KMS-11 (cell line): ENCODE data around the gene AK5.
"Not testable (repeated sequence)": the region's sequence is repeated elsewhere in the genome, so short reads cannot be mapped to it uniquely, and the experiment has no call there.

Experiments used
- H2AFZ ChIP-seq: fragments of 200-600 bp; sonication (generic); 2 replicates; pipeline ENCODE4 v1.6.1; 2016; ENCODE audit warnings: antibody characterized with exemption, mixed run types, low read depth
- H3K27ac ChIP-seq: fragments of 200-600 bp; sonication (generic); 2 replicates; pipeline ENCODE4 v1.6.1; 2016; ENCODE audit warnings: mild to moderate bottlenecking, mixed run types
- H3K27me3 ChIP-seq: fragments of 200-600 bp; sonication (generic); 2 replicates; pipeline ENCODE4 v1.6.1; 2017; ENCODE audit warnings: mild to moderate bottlenecking, low read depth, mixed run types, moderate library complexity; ENCODE audit not compliant: insufficient read depth
- H3K36me3 ChIP-seq: fragments of 200-600 bp; sonication (generic); 2 replicates; pipeline ENCODE4 v1.6.1; 2017; ENCODE audit warnings: mild to moderate bottlenecking, mixed run types; ENCODE audit not compliant: insufficient read depth
- H3K4me1 ChIP-seq: fragments of 200-600 bp; sonication (generic); 2 replicates; pipeline ENCODE4 v1.6.1; 2016; ENCODE audit warnings: mild to moderate bottlenecking, low read depth, mixed run types; ENCODE audit not compliant: poor library complexity, severe bottlenecking
- H3K4me2 ChIP-seq: fragments of 200-600 bp; sonication (generic); 2 replicates; pipeline ENCODE4 v1.7.0; 2016; ENCODE audit warnings: mild to moderate bottlenecking, mixed run types
- H3K4me3 ChIP-seq: fragments of 200-600 bp; sonication (generic); IDR thresholded peaks from 2 replicates; pipeline ENCODE4 v1.6.1; 2017; ENCODE audit warnings: low read depth, low read length, mixed read lengths; ENCODE audit not compliant: insufficient read depth
- H3K79me2 ChIP-seq: fragments of 200-600 bp; sonication (generic); 2 replicates; pipeline ENCODE4 v1.6.1; 2016; ENCODE audit warnings: low read depth, mixed run types; ENCODE audit not compliant: insufficient read depth
- H3K9ac ChIP-seq: fragments of 200-600 bp; sonication (generic); 2 replicates; pipeline ENCODE4 v1.6.1; 2016; ENCODE audit warnings: mild to moderate bottlenecking, mixed run types
- H4K20me1 ChIP-seq: fragments of 200-600 bp; sonication (generic); 2 replicates; pipeline ENCODE4 v1.6.1; 2016; ENCODE audit warnings: mild to moderate bottlenecking, mixed run types; ENCODE audit not compliant: insufficient read depth
- CTCF ChIP-seq: fragments of 200-600 bp; sonication (generic); conservative IDR thresholded peaks from 2 replicates; pipeline ENCODE4 v1.6.1; 2017; ENCODE audit warnings: low read depth, mild to moderate bottlenecking, antibody characterized with exemption, low read length, moderate library complexity, mixed read lengths

Gene AK5

GRCh38 chr1:77511440-77511840 is 229.6 kb downstream of the AK5 start:
- H3K4me3 ChIP-seq, result no peak overlapping the region
- no peak overlapping the region for H3K4me2 ChIP-seq
- H4K20me1 ChIP-seq, result no peaks in the 10 kb centered on the region
- no peaks in the 10 kb centered on the region for H3K36me3 ChIP-seq
- no peaks in the 10 kb centered on the region for H3K27me3 ChIP-seq
- no peak overlapping the region for H3K9ac ChIP-seq
- H3K79me2 ChIP-seq, result no peaks in the 10 kb centered on the region
- H3K27ac ChIP-seq, result no peak overlapping the region
- no peak overlapping the region for H2AFZ ChIP-seq
- H3K4me1 ChIP-seq, result no peaks in the 10 kb centered on the region
- no peak for TF ChIP-seq CTCF

GRCh38 chr1:77512650-77513049 is 230.8 kb downstream of the AK5 start:
- H2AFZ ChIP-seq, H3K4me2 ChIP-seq, H3K36me3 ChIP-seq, H4K20me1 ChIP-seq, H3K9ac ChIP-seq, H3K27me3 ChIP-seq, H3K4me3 ChIP-seq, H3K4me1 ChIP-seq, H3K79me2 ChIP-seq, H3K27ac ChIP-seq: not testable (repeated sequence)

- no peak for TF ChIP-seq CTCF
- no peak overlapping the region for H3K9ac ChIP-seq
- no peaks in the 10 kb centered on the region for H3K36me3 ChIP-seq
- H3K4me1 ChIP-seq, result no peaks in the 10 kb centered on the region
- H3K27me3 ChIP-seq, result no peaks in the 10 kb centered on the region
- no peak overlapping the region for H3K4me3 ChIP-seq
- H3K4me2 ChIP-seq, result no peak overlapping the region
- H4K20me1 ChIP-seq, result no peaks in the 10 kb centered on the region
- no peaks in the 10 kb centered on the region for H3K79me2 ChIP-seq
- H3K27ac ChIP-seq, result no peak overlapping the region
- H2AFZ ChIP-seq, result no peak overlapping the region
Observed at GRCh38 chr1:77513839-77514763, 232.3 kb downstream of the AK5 start.

DNA sequence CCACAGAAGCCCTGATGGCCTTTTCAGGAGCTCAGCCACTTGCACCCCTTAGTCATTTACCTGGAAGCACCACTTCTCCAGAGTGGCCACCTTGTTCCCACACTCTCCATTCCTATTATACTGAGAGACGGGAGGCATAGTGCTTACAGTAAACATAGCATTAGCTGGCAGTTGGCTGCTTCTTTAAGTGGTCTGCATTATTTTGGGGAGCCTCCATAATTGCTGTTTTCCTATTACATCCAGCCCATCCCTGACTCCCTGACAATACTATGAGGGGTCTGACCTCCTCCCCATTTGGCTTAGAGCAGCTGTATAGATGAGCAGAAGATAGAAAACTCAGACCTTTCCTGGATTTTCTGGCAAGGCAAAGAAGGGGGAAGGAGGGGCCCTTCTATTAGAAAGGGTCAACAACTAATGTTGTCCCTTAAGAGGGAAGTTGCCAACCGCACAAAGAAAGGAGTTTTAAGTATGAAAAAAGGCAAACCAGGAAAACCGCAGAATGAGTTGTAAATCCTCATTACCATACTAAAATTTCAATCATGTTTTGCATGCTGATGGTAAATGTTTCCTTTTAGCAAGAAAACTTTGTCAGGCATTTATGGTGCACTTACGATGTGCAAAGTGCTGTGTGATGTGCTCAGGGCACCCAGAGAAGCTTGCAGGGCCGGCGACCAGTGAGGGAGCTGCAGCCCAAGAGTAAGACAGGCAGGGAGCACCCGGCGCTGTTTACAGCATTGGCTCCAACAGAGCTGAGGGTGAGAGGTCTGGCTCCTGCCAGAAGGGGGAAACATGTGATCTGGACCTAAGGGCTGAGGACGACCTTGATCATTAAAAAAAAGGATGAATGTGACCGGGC is 233.3 kb downstream of the AK5 start:
- Histone ChIP-seq H3K27ac (no peak overlapping the region), H3K4me2 (no peak overlapping the region), H3K36me3 (no peaks in the 10 kb centered on the region), H3K79me2 (no peaks in the 10 kb centered on the region), H3K4me3 (no peak overlapping the region), H2AFZ (no peak overlapping the region), H3K9ac (no peak overlapping the region), H4K20me1 (no peaks in the 10 kb centered on the region), H3K4me1 (no peaks in the 10 kb centered on the region), H3K27me3 (no peaks in the 10 kb centered on the region)
- no peak for TF ChIP-seq CTCF

GRCh38 chr1:77516106-77516505 is 234.3 kb downstream of the AK5 start:
- H2AFZ ChIP-seq, result no peak overlapping the region
- H3K36me3 ChIP-seq, result no peaks in the 10 kb centered on the region
- H3K4me2 ChIP-seq, result no peak overlapping the region
- no peaks in the 10 kb centered on the region for H3K27me3 ChIP-seq
- no peaks in the 10 kb centered on the region for H3K79me2 ChIP-seq
- H3K9ac ChIP-seq, result no peak overlapping the region
- no peak for TF ChIP-seq CTCF
- no peaks in the 10 kb centered on the region for H3K4me1 ChIP-seq
- H3K4me3 ChIP-seq, result no peak overlapping the region
- H4K20me1 ChIP-seq, result no peaks in the 10 kb centered on the region
- H3K27ac ChIP-seq, result no peak overlapping the region
